SU-DHL-6 (cell line): Measurements from ENCODE around the gene SPRR3.

Source experiments
- H2AFZ ChIP-seq: fragments of 200-600 bp; sonication (generic); 2 replicates; pipeline ENCODE4 v1.6.1; 2014; ENCODE audit warnings: low read depth, mild to moderate bottlenecking, moderate library complexity, mixed read lengths, antibody characterized with exemption, low read length; ENCODE audit not compliant: severe bottlenecking
- H3F3A ChIP-seq: fragments of 200-600 bp; shearing (Covaris generic); 2 replicates; pipeline ENCODE4 v1.6.0; 2016; ENCODE audit warnings: antibody characterized with exemption, mild to moderate bottlenecking; ENCODE audit not compliant: insufficient read depth
- H3K27ac ChIP-seq: fragments of 200-600 bp; sonication (generic); 2 replicates; pipeline ENCODE4 v1.5.1; 2016; ENCODE audit warnings: low read depth, mild to moderate bottlenecking, low read length, moderate library complexity, mixed read lengths
- H3K27me3 ChIP-seq: fragments of 200-600 bp; sonication (generic), shearing (Covaris generic); 2 replicates; pipeline ENCODE4 v1.6.0; 2014; ENCODE audit warnings: mild to moderate bottlenecking, low read length
- H3K36me3 ChIP-seq: fragments of 200-600 bp; sonication (generic); 2 replicates; pipeline ENCODE4 v1.6.1; 2014; ENCODE audit warnings: mild to moderate bottlenecking, low read length, mixed read lengths
- H3K4me2 ChIP-seq: fragments of 300-600, 200-600 bp; shearing (Covaris generic), sonication (generic); 2 replicates; pipeline ENCODE4 v1.6.0; 2014; ENCODE audit warnings: low read length, low read depth, mild to moderate bottlenecking; ENCODE audit not compliant: poor library complexity, severe bottlenecking
- H3K4me3 ChIP-seq: fragments of 200-600 bp; sonication (generic); 2 replicates; pipeline ENCODE4 v1.5.1; 2014; ENCODE audit warnings: antibody characterized with exemption, low read length, mild to moderate bottlenecking, mixed read lengths; ENCODE audit not compliant: insufficient read depth, poor library complexity, severe bottlenecking
- H3K79me2 ChIP-seq: fragments of 200-600 bp; sonication (generic); 2 replicates; pipeline ENCODE4 v1.6.1; 2014; ENCODE audit warnings: mild to moderate bottlenecking, low read length, moderate library complexity; ENCODE audit not compliant: insufficient read depth
- H3K9ac ChIP-seq: fragments of 200-600 bp; sonication (generic); 2 replicates; pipeline ENCODE4 v1.7.0; 2014; ENCODE audit warnings: mild to moderate bottlenecking, low read length
- H3K9me2 ChIP-seq: fragments of 200-600 bp; sonication (generic); replicated peaks from 2 replicates; pipeline ENCODE4 v1.6.1; 2014; ENCODE audit warnings: low read length; ENCODE audit not compliant: insufficient read depth
- H3K9me3 ChIP-seq: fragments of 200-600 bp; sonication (generic); 2 replicates; pipeline ENCODE4 v1.6.1; 2014; ENCODE audit warnings: low read length, mixed read lengths; ENCODE audit not compliant: insufficient read depth
- H4K20me1 ChIP-seq: fragments of 200-600 bp; sonication (generic); 2 replicates; pipeline ENCODE4 v1.6.1; 2014; ENCODE audit warnings: low read depth, mild to moderate bottlenecking, antibody characterized with exemption, low read length, moderate library complexity, mixed read lengths
- EZH2phosphoT487 ChIP-seq: fragments of 200-600 bp; sonication (generic), shearing (Covaris generic); conservative IDR thresholded peaks from 2 replicates; pipeline ENCODE4 v1.6.1; 2018; ENCODE audit warnings: mild to moderate bottlenecking, antibody characterized with exemption, low read length, moderate library complexity, mixed read lengths
- TF ChIP-seq, protein P1 (sequence below): fragments of 200-600 bp; sonication (generic); IDR thresholded peaks from one replicate; pipeline ENCODE4 v1.5.1; 2017; ENCODE audit warnings: antibody characterized with exemption, mild to moderate bottlenecking, low read length, moderate library complexity; ENCODE audit not compliant: insufficient read depth, poor library complexity, severe bottlenecking

The SPRR3 gene

DNA sequence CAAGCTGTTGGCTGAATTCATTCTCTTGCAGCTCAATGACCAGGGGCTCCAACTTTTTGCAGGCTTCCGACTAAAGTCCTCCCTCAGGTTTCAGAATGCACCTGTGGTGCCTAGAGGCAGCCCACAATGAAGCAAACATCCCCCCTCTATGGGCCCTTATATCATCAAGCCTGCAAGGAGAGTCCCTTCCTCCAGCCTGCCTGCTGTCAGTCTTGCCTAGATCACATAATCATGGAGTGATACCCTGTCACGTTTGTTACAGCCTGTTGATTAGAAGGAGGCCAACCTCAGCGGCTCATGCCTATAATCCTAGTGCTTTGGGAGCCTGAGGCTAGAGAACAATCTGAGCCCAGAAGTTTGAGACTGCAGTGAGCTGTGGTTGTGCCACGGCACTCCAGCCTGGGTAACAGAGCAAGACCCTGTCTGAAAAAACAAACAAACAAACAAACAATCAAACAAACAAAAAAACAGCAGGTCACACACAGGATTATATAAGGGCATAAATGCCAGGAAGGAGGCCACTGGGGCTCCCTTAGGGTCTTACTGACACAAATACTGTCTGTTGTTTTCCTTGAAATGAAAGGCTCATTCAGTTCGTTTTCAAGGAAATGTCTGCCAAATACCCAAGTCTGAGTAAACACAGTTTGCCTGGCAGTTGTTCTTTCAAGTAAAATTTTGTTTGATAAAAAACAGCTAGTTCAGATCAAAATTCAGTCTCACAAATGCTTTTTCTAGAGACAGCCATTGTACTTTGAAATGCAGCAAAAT lies 4.7 kb upstream of the SPRR3 start:
- H2AFZ ChIP-seq = no peak overlapping the region
- H3K4me3 ChIP-seq = no peak overlapping the region

DNA sequence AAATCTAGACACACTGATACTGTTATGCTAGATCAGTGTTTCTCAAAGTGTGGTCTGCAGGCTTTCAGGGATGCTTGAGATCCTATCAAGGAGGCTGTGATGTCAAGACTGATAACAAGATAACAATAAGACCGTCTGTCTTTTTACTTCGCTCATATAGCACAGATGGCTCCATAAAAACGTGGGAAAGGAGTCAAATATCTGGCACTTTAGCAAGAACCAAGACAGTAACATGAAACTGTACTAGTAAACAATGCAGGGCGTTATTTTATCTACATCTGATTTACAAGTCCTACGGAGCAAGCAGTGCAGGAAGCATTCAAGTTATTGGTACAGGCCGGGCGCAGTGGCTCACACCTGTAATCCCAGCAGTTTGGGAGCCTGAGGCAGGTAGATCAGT lies 3.6 kb upstream of the SPRR3 start:
- H3K27ac ChIP-seq = no peak overlapping the region
- no peaks in the 10 kb centered on the region for H3K9me2 ChIP-seq
- H3K36me3 ChIP-seq = no peaks in the 10 kb centered on the region
- no peaks in the 10 kb centered on the region for H3K9me3 ChIP-seq
- no peaks in the 10 kb centered on the region for H3K79me2 ChIP-seq
- H4K20me1 ChIP-seq = no peaks in the 10 kb centered on the region
- no peaks in the 10 kb centered on the region for H3F3A ChIP-seq
- H3K4me2 ChIP-seq = no peak overlapping the region
- no peak overlapping the region for H3K9ac ChIP-seq
- no peaks in the 10 kb centered on the region for H3K27me3 ChIP-seq
- no peak overlapping the region for H2AFZ ChIP-seq
- H3K4me3 ChIP-seq = no peak overlapping the region
- TF ChIP-seq, protein P1, sequence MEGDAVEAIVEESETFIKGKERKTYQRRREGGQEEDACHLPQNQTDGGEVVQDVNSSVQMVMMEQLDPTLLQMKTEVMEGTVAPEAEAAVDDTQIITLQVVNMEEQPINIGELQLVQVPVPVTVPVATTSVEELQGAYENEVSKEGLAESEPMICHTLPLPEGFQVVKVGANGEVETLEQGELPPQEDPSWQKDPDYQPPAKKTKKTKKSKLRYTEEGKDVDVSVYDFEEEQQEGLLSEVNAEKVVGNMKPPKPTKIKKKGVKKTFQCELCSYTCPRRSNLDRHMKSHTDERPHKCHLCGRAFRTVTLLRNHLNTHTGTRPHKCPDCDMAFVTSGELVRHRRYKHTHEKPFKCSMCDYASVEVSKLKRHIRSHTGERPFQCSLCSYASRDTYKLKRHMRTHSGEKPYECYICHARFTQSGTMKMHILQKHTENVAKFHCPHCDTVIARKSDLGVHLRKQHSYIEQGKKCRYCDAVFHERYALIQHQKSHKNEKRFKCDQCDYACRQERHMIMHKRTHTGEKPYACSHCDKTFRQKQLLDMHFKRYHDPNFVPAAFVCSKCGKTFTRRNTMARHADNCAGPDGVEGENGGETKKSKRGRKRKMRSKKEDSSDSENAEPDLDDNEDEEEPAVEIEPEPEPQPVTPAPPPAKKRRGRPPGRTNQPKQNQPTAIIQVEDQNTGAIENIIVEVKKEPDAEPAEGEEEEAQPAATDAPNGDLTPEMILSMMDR = no peak
- no peak for TF ChIP-seq EZH2phosphoT487

More for the DNA sequence above, 4.7 kb upstream of the SPRR3 start:
- Histone ChIP-seq H4K20me1 (no peaks in the 10 kb centered on the region), H3K36me3 (no peaks in the 10 kb centered on the region), H3K27ac (no peak overlapping the region), H3K4me2 (no peak overlapping the region), H3K27me3 (no peaks in the 10 kb centered on the region), H3F3A (no peaks in the 10 kb centered on the region), H3K9me3 (no peaks in the 10 kb centered on the region), H3K9ac (no peak overlapping the region), H3K9me2 (no peaks in the 10 kb centered on the region), H3K79me2 (no peaks in the 10 kb centered on the region)
- TF ChIP-seq, protein P1 = no peak
- TF ChIP-seq EZH2phosphoT487 = no peak

GRCh38 chr1:152998476-152998875 lies 3.1 kb upstream of the SPRR3 start:
- TF ChIP-seq EZH2phosphoT487 = no peak
- TF ChIP-seq, protein P1 = no peak
- Histone ChIP-seq H3K4me2 (no peak overlapping the region), H3K4me3 (no peak overlapping the region), H3K9ac (no peak overlapping the region), H3K27me3 (no peaks in the 10 kb centered on the region), H2AFZ (no peak overlapping the region), H3K36me3 (no peaks in the 10 kb centered on the region), H3K79me2 (no peaks in the 10 kb centered on the region), H4K20me1 (no peaks in the 10 kb centered on the region), H3K9me3 (no peaks in the 10 kb centered on the region), H3K27ac (no peak overlapping the region), H3F3A (no peaks in the 10 kb centered on the region), H3K9me2 (no peaks in the 10 kb centered on the region)
